K562 (cell line): ENCODE measurements around the gene TAF1D. TPM values are rescaled to one million over a fixed set of nuclear protein-coding genes. Genes with fewer than 3 reads are reported as not detected.

Experiments used
- ATAC-seq: fragments of 200-7000 bp; cut with Tn5 transposase; 3 replicates; pipeline ENCODE4 v1.9.1; 2020; ENCODE audit warnings: moderate library complexity
- BruUV-seq: library from RNA; stranded (reverse); fragments of 400-500 nt; replicated peaks from 2 replicates; lab custom pipeline; 2021; lab: Mats Ljungman, UMichigan
- CTCF ChIA-PET: fragments of 300-600 bp; formaldehyde crosslinking; extraction: SDS; loops from one replicate; lab custom pipeline; 2021; ENCODE audit warnings: low intra/inter-chr PET ratio; lab: Yijun Ruan, JAX
- POLR2A ChIA-PET: fragments of 300-600, 350-650 bp; sonication (Branson Sonifier 250); formaldehyde crosslinking; extraction: SDS; loops from one replicate; lab custom pipeline; 2021; ENCODE audit warnings: antibody characterized with exemption, inconsistent platforms; lab: Yijun Ruan, JAX
- DNase-seq, 4 experiments: peaks; one replicate each; pipeline versions ENCODE4 v3.0.0 to v3.0.0-alpha.2; 2011 to 2018; ENCODE audit warnings: low spot score in 3 of 4, mixed read lengths in 3 of 4; ENCODE audit errors: extremely low read depth in 1 of 4
- FAIRE-seq: peaks from 2 replicates; lab custom pipeline; 2011; peaks lifted over from hg19 to GRCh38; lab: Jason Lieb, UNC
- H2AFZ ChIP-seq: 2 replicates; pipeline ENCODE4 v1.6.0; 2011; ENCODE audit warnings: low read depth, low read length, control low read depth, inconsistent platforms
- H3K27ac ChIP-seq: fragments of 200-600 bp; 3 replicates; pipeline ENCODE4 v1.8.0; 2011; ENCODE audit warnings: low read depth, mild to moderate bottlenecking, control low read depth, inconsistent platforms, low read length, moderate library complexity, mixed read lengths; ENCODE audit errors: extremely low read depth
- H3K27me3 ChIP-seq, 2 experiments: fragments of 300-600 bp in 1 of 2; 2 replicates in 1 of 2; 3 replicates in 1 of 2; pipeline versions ENCODE4 v1.6.0 to v1.8.0; 2011; ENCODE audit warnings: inconsistent platforms in 2 of 2, low read length in 2 of 2, mild to moderate bottlenecking in 1 of 2, mixed read lengths in 1 of 2, moderate library complexity in 1 of 2; ENCODE audit not compliant: control insufficient read depth in 2 of 2, insufficient read depth in 2 of 2
- H3K36me3 ChIP-seq: fragments of 300-600 bp; 3 replicates; pipeline ENCODE4 v1.8.0; 2011; ENCODE audit warnings: mild to moderate bottlenecking, low read length, inconsistent platforms; ENCODE audit not compliant: control insufficient read depth, insufficient read depth
- H3K4me1 ChIP-seq, 2 experiments: fragments of 200-600 bp in 1 of 2; replicated peaks in 1 of 2; 2 replicates in 1 of 2; 3 replicates in 1 of 2; pipeline versions ENCODE4 v1.5.1 to v1.8.0; 2011; ENCODE audit warnings: inconsistent platforms in 2 of 2, low read length in 2 of 2, mild to moderate bottlenecking in 1 of 2, mixed read lengths in 1 of 2, moderate library complexity in 1 of 2; ENCODE audit not compliant: control insufficient read depth in 2 of 2, insufficient read depth in 2 of 2
- H3K4me2 ChIP-seq: 2 replicates; pipeline ENCODE4 v1.6.1; 2011; ENCODE audit warnings: low read length, control low read depth, inconsistent platforms, mixed read lengths; ENCODE audit not compliant: insufficient read depth
- H3K4me3 ChIP-seq: fragments of 200-600 bp; sonication (generic), shearing (Covaris generic); 2 replicates; pipeline ENCODE4 v1.5.1; 2016; ENCODE audit warnings: control low read depth, inconsistent platforms
- H3K79me2 ChIP-seq: fragments of 200-600 bp; 3 replicates; pipeline ENCODE4 v1.8.0; 2011; ENCODE audit warnings: low read length, inconsistent platforms; ENCODE audit not compliant: control insufficient read depth, insufficient read depth
- H3K9ac ChIP-seq, 2 experiments: 2 replicates each; pipeline versions ENCODE4 v1.6.0 to v1.6.1; 2011; ENCODE audit warnings: low read depth in 2 of 2, low read length in 2 of 2, control low read depth in 1 of 2, inconsistent platforms in 1 of 2, mild to moderate bottlenecking in 1 of 2, mixed read lengths in 1 of 2; ENCODE audit not compliant: insufficient read depth in 1 of 2
- H3K9me1 ChIP-seq: one replicate; pipeline ENCODE4 v1.6.0; 2011; ENCODE audit warnings: inconsistent platforms, mild to moderate bottlenecking, low read length, moderate library complexity; ENCODE audit not compliant: control insufficient read depth, insufficient read depth
- H3K9me3 ChIP-seq: replicated peaks from 2 replicates; pipeline ENCODE4 v1.5.1; 2011; ENCODE audit warnings: low read depth, low read length, inconsistent platforms; ENCODE audit not compliant: control insufficient read depth, insufficient read depth
- H4K20me1 ChIP-seq: replicated peaks from 2 replicates; pipeline ENCODE4 v1.6.1; 2011; ENCODE audit warnings: low read length, inconsistent platforms, mixed read lengths; ENCODE audit not compliant: control insufficient read depth, insufficient read depth
- ARID1B ChIP-seq: fragments of 450-650 bp; IDR thresholded peaks from 2 replicates; pipeline ENCODE4 v1.6.1; 2016; ENCODE audit warnings: antibody characterized with exemption, mild to moderate bottlenecking, inconsistent platforms
- C11orf30 ChIP-seq: fragments of 450-650 bp; IDR thresholded peaks from 2 replicates; pipeline ENCODE4 v1.6.1; 2016; ENCODE audit warnings: low read depth, mild to moderate bottlenecking
- CBX3 ChIP-seq, 2 experiments: IDR thresholded peaks; 1 replicate in 1 of 2; 2 replicates in 1 of 2; pipeline ENCODE4 v1.6.1; 2012; ENCODE audit warnings: inconsistent platforms in 2 of 2, low read length in 2 of 2, borderline replicate concordance in 1 of 2, control low read depth in 1 of 2
- DDX20 ChIP-seq: fragments of 450-650 bp; IDR thresholded peaks from 2 replicates; pipeline ENCODE4 v1.6.1; 2016; ENCODE audit warnings: missing genetic modification characterization, low read depth, mild to moderate bottlenecking, missing compliant biosample characterization, moderate library complexity
- ELF1 ChIP-seq: fragments of 200-800 bp; sonication (Bioruptor generic); IDR thresholded peaks from 2 replicates; pipeline ENCODE4 v1.6.1; 2016; ENCODE audit warnings: missing genetic modification characterization, missing compliant biosample characterization
- FIP1L1 ChIP-seq: fragments of 200-400 bp; formaldehyde crosslinking; IDR thresholded peaks from 2 replicates; pipeline ENCODE4 v1.6.1; 2018; ENCODE audit warnings: mild to moderate bottlenecking, low read depth, low read length; ENCODE audit not compliant: poor library complexity, severe bottlenecking
- HIVEP1 ChIP-seq: fragments of 250-450 bp; sonication (Bioruptor Pico); IDR thresholded peaks from 2 replicates; pipeline ENCODE4 v1.4.0; 2020; ENCODE audit warnings: mild to moderate bottlenecking
- KDM2B ChIP-seq: fragments of 250-450 bp; sonication (Bioruptor Pico); IDR thresholded peaks from 2 replicates; pipeline ENCODE4 v1.8.0; 2021; ENCODE audit warnings: mild to moderate bottlenecking, moderate library complexity
- MAFF ChIP-seq: IDR thresholded peaks from 2 replicates; pipeline ENCODE4 v1.6.1; 2012; ENCODE audit warnings: low read length, improper control_type of control experiment
- MAFG ChIP-seq: fragments of 450-650 bp; conservative IDR thresholded peaks from 2 replicates; pipeline ENCODE4 v1.6.1; 2016; ENCODE audit warnings: missing genetic modification characterization, missing compliant biosample characterization
- MAFK ChIP-seq: IDR thresholded peaks from 2 replicates; pipeline ENCODE4 v1.6.1; 2011; ENCODE audit warnings: low read length, improper control_type of control experiment
- MITF ChIP-seq: IDR thresholded peaks from 2 replicates; pipeline ENCODE4 v1.6.1; 2014; ENCODE audit warnings: antibody characterized with exemption
- POLR2H ChIP-seq: IDR thresholded peaks from 2 replicates; pipeline ENCODE4 v1.6.1; 2016; ENCODE audit warnings: missing genetic modification characterization, low read depth, mild to moderate bottlenecking, control low read depth, missing compliant biosample characterization, moderate library complexity
- SNIP1 ChIP-seq: fragments of 450-650 bp; IDR thresholded peaks from 2 replicates; pipeline ENCODE4 v1.7.1; 2017; ENCODE audit warnings: low read depth, mild to moderate bottlenecking
- SNRNP70 ChIP-seq: fragments of 200-400 bp; formaldehyde crosslinking; optimal IDR thresholded peaks from 2 replicates; pipeline ENCODE3; 2017; ENCODE audit warnings: low read depth, low read length
- ZKSCAN1 ChIP-seq: fragments of 150-350 bp; IDR thresholded peaks from 2 replicates; pipeline ENCODE4 v1.6.1; 2016; ENCODE audit warnings: low read depth, low read length
- ZNF217 ChIP-seq: sonication (generic); formaldehyde crosslinking; IDR thresholded peaks from 2 replicates; pipeline ENCODE4 v1.8.0; 2022; ENCODE audit warnings: mild to moderate bottlenecking, missing genetic modification reagents
- ZNF316 ChIP-seq: fragments of 450-650 bp; IDR thresholded peaks from 2 replicates; pipeline ENCODE4 v1.6.1; 2016
- WGBS: fragments of 100-300 bp; shearing (Covaris generic); methylation state at CpG from one replicate; pipeline ENCODE4 v1.1.6; 2016; ENCODE audit warnings: low coverage, mixed read lengths; ENCODE audit not compliant: insufficient coverage; ENCODE audit errors: missing lambda C conversion rate; 5-methylcytosine and 5-hydroxymethylcytosine counted together
- in situ Hi-C: fragments of 300-500 bp; cut with MboI; formaldehyde crosslinking; loops from 4 replicates; pipeline ENCODE4 v1.15.0; 2018; ENCODE audit warnings: inconsistent platforms, mixed read lengths
- intact Hi-C: fragments of 100-400 bp; cut with micrococcal nuclease; formaldehyde crosslinking; loops from 2 replicates; pipeline ENCODE4 v1.14.2; 2022
- polyA plus RNA-seq, 8 experiments: library from polyadenylated mRNA; depleted of rRNA in 4 of 8; stranded (reverse) in 5 of 8; unstranded in 3 of 8; fragments of >200 nt; fragmentation: Nextera tagmentation in 2 of 8; fragmentation: Illumina TruSeq in 1 of 8; extraction: Ambion mirVana in 2 of 8; extraction: Trizol in 1 of 8; gene quantifications; 2 replicates each; pipeline versions ENCODE4 v1.2.1 to v1.2.3, GENCODE V29; 2011 to 2014; ENCODE audit warnings: inconsistent platforms in 1 of 8, missing spikeins in 1 of 8
- total RNA-seq, 7 experiments: library from RNA; depleted of rRNA in 6 of 7; stranded (reverse); fragments of >200 nt in 6 of 7; fragmentation: Illumina TruSeq in 2 of 7; extraction: Trizol in 2 of 7; gene quantifications; 2 replicates each; pipeline versions ENCODE4 v1.2.1 to v1.2.3, GENCODE V29; 2011 to 2021; ENCODE audit warnings: low replicate concordance in 1 of 7

The TAF1D gene
- total and polyA plus RNA-seq, 9 of the 15 experiments (the other 6 are each of a cell fraction or from before 2014, with no cell fraction given), result 122 to 347 (median 250) TPM

- Histone ChIP-seq H3K4me1 (peaks cover 0 to 4% of the 10 kb centered on the region in 2 experiments; a peak in 4 of 5 replicates), H3K4me3 (no peak overlapping the region), H3K27ac (no peak overlapping the region), H3K36me3 (peaks cover 88% of the 10 kb centered on the region), H2AFZ (no peak overlapping the region), H3K4me2 (no peak overlapping the region), H3K79me2 (peaks cover 4% of the 10 kb centered on the region; the same call in 2 of the 3 replicates), H3K9ac (no peak overlapping the region), H4K20me1 (no peaks in the 10 kb centered on the region), H3K9me1 (no peaks in the 10 kb centered on the region), H3K9me3 (no peaks in the 10 kb centered on the region), H3K27me3 (no peaks in the 10 kb centered on the region)
- in situ Hi-C loops, result no loop called here
- TF ChIP-seq ELF1 (tag) (no peak), MAFG (tag) (peak; percentile 29; the same call in 1 of the 2 replicates), ZNF316 (peak; percentile 83), CBX3 (IDR thresholded peaks at IDR 0.05; ENCODE audit: borderline replicate concordance in 1 of 2, low read length in 2 of 2) (no peak), SNRNP70 (no peak), ZNF217 (no peak), MITF (no peak), MAFF (peak; percentile 41; the same call in 1 of the 2 replicates), SNIP1 (no peak), ARID1B (no peak), HIVEP1 (CRISPR knock-in tag) (no peak), MAFK (0 out of 2 replicates have a peak, but pooled peaks have one; percentile 29), FIP1L1 (no peak), DDX20 (tag) (no peak), ZKSCAN1 (no peak), KDM2B (CRISPR knock-in tag) (no peak), C11orf30 (peak; percentile 56), POLR2H (no peak)
- ChIA-PET POLR2A (interaction anchor here (2.1 kb wide), 1 partner anchor 10 kb away, joined by 7 read pairs; no protein-coding TSS in a partner anchor), CTCF (no interaction called here)
- WGBS, result 89% methylated on average over 1 of the region's 1 CpG
- no peak for FAIRE-seq
- BruUV-seq, result no TSS peak
- intact Hi-C loops, result no loop called here
- no peak for DNase-seq
- no peak for ATAC-seq
Measured at GRCh38 chr11:93724089-93724488, 17.2 kb downstream of the TAF1D start.
